K562 (cell line): ENCODE measurements around the gene CTSO.

Experiments used
- CTCF ChIP-seq, 3 experiments: IDR thresholded peaks in 2 of 3; conservative IDR thresholded peaks in 1 of 3; 2 replicates each; pipeline ENCODE4 v1.5.1; 2011 to 2012; ENCODE audit warnings: low read length in 3 of 3, mild to moderate bottlenecking in 3 of 3, control low read depth in 2 of 3, improper control_type of control experiment in 1 of 3, inconsistent platforms in 1 of 3, low read depth in 1 of 3, mixed read lengths in 1 of 3, moderate library complexity in 1 of 3; ENCODE audit not compliant: insufficient read depth in 2 of 3
- DPF2 ChIP-seq: fragments of 450-650 bp; IDR thresholded peaks from 2 replicates; pipeline ENCODE4 v1.6.1; 2016
- FOXK1 ChIP-seq: sonication (generic); formaldehyde crosslinking; IDR thresholded peaks from 2 replicates; pipeline ENCODE4 v1.8.0; 2022; ENCODE audit warnings: missing genetic modification reagents, mild to moderate bottlenecking, borderline replicate concordance
- FOXM1 ChIP-seq, 2 experiments: fragments of 450-650 bp in 1 of 2; sonication (generic) in 1 of 2; formaldehyde crosslinking in 1 of 2; IDR thresholded peaks; 2 replicates each; pipeline versions ENCODE4 v1.6.1 to v1.9.0; 2017 to 2022; ENCODE audit warnings: low read depth in 2 of 2, mild to moderate bottlenecking in 2 of 2, missing genetic modification reagents in 1 of 2, moderate library complexity in 1 of 2
- FOXP1 ChIP-seq: sonication (generic); formaldehyde crosslinking; IDR thresholded peaks from 2 replicates; pipeline ENCODE4 v1.8.0; 2022; ENCODE audit warnings: mild to moderate bottlenecking, missing genetic modification reagents
- HDAC6 ChIP-seq: IDR thresholded peaks from 2 replicates; pipeline ENCODE4 v1.6.1; 2012; ENCODE audit warnings: low read depth, mild to moderate bottlenecking, control low read depth, inconsistent platforms, low read length, moderate library complexity
- KLF1 ChIP-seq: fragments of 450-650 bp; IDR thresholded peaks from 2 replicates; pipeline ENCODE4 v1.6.1; 2016; ENCODE audit warnings: missing genetic modification characterization, missing compliant biosample characterization
- POLR2A ChIP-seq: fragments of 450-650 bp; conservative IDR thresholded peaks from 2 replicates; pipeline ENCODE4 v1.6.1; 2016
- POLR2AphosphoS5 ChIP-seq: IDR thresholded peaks from 2 replicates; pipeline ENCODE4 v1.6.1; 2011; ENCODE audit warnings: mild to moderate bottlenecking, low read depth, low read length, moderate library complexity; ENCODE audit not compliant: control insufficient read depth, insufficient read depth
- RB1 ChIP-seq: fragments of 450-650 bp; IDR thresholded peaks from 2 replicates; pipeline ENCODE4 v1.6.1; 2017; ENCODE audit warnings: low read depth, mild to moderate bottlenecking
- ZNF124 ChIP-seq: sonication (generic); formaldehyde crosslinking; IDR thresholded peaks from 2 replicates; pipeline ENCODE4 v1.8.1; 2022; ENCODE audit warnings: missing genetic modification reagents

DNA sequence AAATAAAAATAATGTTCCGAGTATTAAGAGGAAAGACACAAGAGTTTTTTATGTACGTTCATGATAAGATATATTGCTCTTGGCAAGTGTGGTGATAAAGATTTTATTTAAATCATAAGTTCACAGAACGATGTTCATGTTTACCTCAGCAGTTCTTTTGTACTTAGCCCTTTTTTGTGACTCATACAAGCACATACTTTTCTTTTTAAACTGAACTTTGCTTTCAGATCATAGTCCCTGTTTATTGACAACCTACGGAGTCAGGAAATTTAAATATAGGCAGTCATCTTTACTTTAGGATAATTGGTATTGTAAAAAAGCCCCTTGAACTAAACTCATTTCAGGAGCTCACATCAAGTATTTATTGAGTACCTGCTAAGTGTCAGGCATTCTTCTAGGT lies 1.3 kb upstream of the CTSO start:
- TF ChIP-seq FOXM1 (IDR thresholded peaks at IDR 0.05; ENCODE audit: low read depth) = no peak
- TF ChIP-seq FOXM1 (CRISPR knock-in tag; IDR thresholded peaks at IDR 0.05; ENCODE audit: low read depth) = no peak
- TF ChIP-seq POLR2A = no peak
- no peak for TF ChIP-seq HDAC6
- TF ChIP-seq POLR2AphosphoS5 = no peak
- TF ChIP-seq ZNF124 (CRISPR knock-in tag) = no peak
- no peak for TF ChIP-seq KLF1
- TF ChIP-seq FOXK1 (CRISPR knock-in tag) = no peak
- no peak for TF ChIP-seq FOXP1 (CRISPR knock-in tag)
- no peak for TF ChIP-seq CTCF (IDR thresholded peaks at IDR 0.05 in 2 of 3, conservative IDR thresholded peaks at IDR 0.05 in 1 of 3; ENCODE audit: insufficient read depth in 2 of 3, low read depth in 1 of 3, low read length in 3 of 3)
- no peak for TF ChIP-seq DPF2
- no peak for TF ChIP-seq RB1
